WERI-Rb-1 (cell line): ENCODE measurements around the gene SHISA6.

Source experiments
- DNase-seq: peaks from one replicate; pipeline ENCODE4 v3.0.0-alpha.2; 2020
- H3K27ac ChIP-seq: fragments of 250-450 bp; sonication (Bioruptor Pico); 2 replicates; pipeline ENCODE4 v1.5.1; 2020; ENCODE audit warnings: mild to moderate bottlenecking, moderate library complexity
- H3K27me3 ChIP-seq: fragments of 250-450 bp; sonication (Bioruptor Pico); 2 replicates; pipeline ENCODE4 v1.5.1; 2021; ENCODE audit warnings: mild to moderate bottlenecking, low read depth, moderate library complexity; ENCODE audit not compliant: insufficient read depth, severe bottlenecking
- H3K36me3 ChIP-seq: fragments of 250-450 bp; sonication (Bioruptor Pico); 2 replicates; pipeline ENCODE4 v1.5.1; 2020; ENCODE audit warnings: mild to moderate bottlenecking, moderate library complexity
- H3K4me3 ChIP-seq: 2 replicates; pipeline ENCODE4 v1.5.1; 2011; ENCODE audit warnings: low read depth, mild to moderate bottlenecking, control low read depth, low read length
- H3K9me3 ChIP-seq: fragments of 250-450 bp; sonication (Bioruptor Pico); 2 replicates; pipeline ENCODE4 v1.5.1; 2021; ENCODE audit warnings: mild to moderate bottlenecking, moderate library complexity; ENCODE audit not compliant: severe bottlenecking
- CTCF ChIP-seq: IDR thresholded peaks from 2 replicates; pipeline ENCODE4 v1.5.1; 2011; ENCODE audit warnings: low read depth, mild to moderate bottlenecking, control low read depth, inconsistent platforms, low read length

The SHISA6 gene

GRCh38 chr17:11318207-11318606 lies 77.2 kb downstream of the SHISA6 start:
- Histone ChIP-seq H3K9me3 (no peaks in the 10 kb centered on the region), H3K36me3 (no peaks in the 10 kb centered on the region), H3K27me3 (no peaks in the 10 kb centered on the region), H3K27ac (no peak overlapping the region), H3K4me3 (no peak overlapping the region)
- TF ChIP-seq CTCF, result no peak
- DNase-seq, result no peak

GRCh38 chr17:11319894-11320293 lies 78.9 kb downstream of the SHISA6 start:
- no peak for TF ChIP-seq CTCF
- DNase-seq, result no peak
- Histone ChIP-seq H3K27ac (no peak overlapping the region), H3K9me3 (no peaks in the 10 kb centered on the region), H3K36me3 (no peaks in the 10 kb centered on the region), H3K27me3 (no peaks in the 10 kb centered on the region), H3K4me3 (no peak overlapping the region)

GRCh38 chr17:11324021-11324420 lies 83.0 kb downstream of the SHISA6 start:
- no peak overlapping the region for H3K27ac ChIP-seq
- H3K36me3 ChIP-seq, result no peaks in the 10 kb centered on the region
- no peaks in the 10 kb centered on the region for H3K27me3 ChIP-seq
- H3K9me3 ChIP-seq, result no peaks in the 10 kb centered on the region
- TF ChIP-seq CTCF, result no peak
- DNase-seq, result no peak
- H3K4me3 ChIP-seq, result no peak overlapping the region

GRCh38 chr17:11324846-11325420 lies 83.9 kb downstream of the SHISA6 start:
- no peak for DNase-seq
- no peaks in the 10 kb centered on the region for H3K36me3 ChIP-seq
- no peak for TF ChIP-seq CTCF
- no peak overlapping the region for H3K27ac ChIP-seq
- H3K27me3 ChIP-seq, result no peaks in the 10 kb centered on the region
- no peaks in the 10 kb centered on the region for H3K9me3 ChIP-seq
- no peak overlapping the region for H3K4me3 ChIP-seq

- Histone ChIP-seq H3K36me3 (no peaks in the 10 kb centered on the region), H3K27ac (no peak overlapping the region), H3K9me3 (no peaks in the 10 kb centered on the region), H3K27me3 (no peaks in the 10 kb centered on the region), H3K4me3 (no peak overlapping the region)
- DNase-seq, result no peak
- no peak for TF ChIP-seq CTCF
Measured at GRCh38 chr17:11326492-11326891, 85.5 kb downstream of the SHISA6 start.

- Histone ChIP-seq H3K4me3 (no peak overlapping the region), H3K27ac (no peak overlapping the region), H3K36me3 (no peaks in the 10 kb centered on the region), H3K27me3 (no peaks in the 10 kb centered on the region), H3K9me3 (no peaks in the 10 kb centered on the region)
- TF ChIP-seq CTCF, result no peak
- no peak for DNase-seq
Measured at GRCh38 chr17:11328770-11329169, 87.8 kb downstream of the SHISA6 start.
